NT2/D1 (cell line): ENCODE data around the gene PIGL.

Experiments used
- SUZ12 ChIP-seq: IDR thresholded peaks from 2 replicates; pipeline ENCODE4 v1.6.1; 2011; ENCODE audit not compliant: insufficient read length, insufficient read depth; ENCODE audit errors: extremely low read depth
- YY1 ChIP-seq: IDR thresholded peaks from 2 replicates; pipeline ENCODE4 v1.6.1; 2011; ENCODE audit not compliant: insufficient read length, insufficient read depth

DNA sequence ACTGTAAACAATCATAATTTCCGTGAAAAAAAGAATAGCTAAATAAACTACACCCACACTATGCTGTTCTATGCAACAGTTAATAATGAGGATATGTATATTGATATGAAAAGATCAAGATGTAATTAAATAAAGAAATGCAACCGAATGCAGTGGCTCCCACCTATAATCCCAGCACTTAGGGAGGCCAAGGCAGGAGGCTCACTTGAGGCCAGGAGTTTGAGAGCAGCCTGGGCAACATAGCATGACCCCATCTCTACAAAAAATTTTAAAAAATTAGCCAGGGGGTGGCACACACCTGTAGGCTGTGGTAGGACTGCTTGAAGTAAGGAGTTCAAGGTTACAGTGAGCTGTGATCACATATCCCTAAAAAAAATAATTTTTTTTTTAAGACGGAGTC lies 121.4 kb downstream of the PIGL start:
- TF ChIP-seq YY1 (no peak), SUZ12 (no peak)
